Mesenchymal stem cell (in vitro differentiated cells and primary cell): ENCODE results near the gene MT1G.
A peak's percentile ranks its signal among the peaks of the same experiment; 100 is the strongest.

ENCODE experiments used
- DNase-seq: peaks from one replicate; pipeline ENCODE4 v3.0.0-alpha.2; 2013
- H2AFZ ChIP-seq: one replicate; pipeline ENCODE4 v1.6.1; 2013; ENCODE audit warnings: low read depth, mild to moderate bottlenecking, control low read depth, inconsistent platforms, low read length, moderate library complexity
- H2AK5ac ChIP-seq: 2 replicates; pipeline ENCODE4 v1.6.1; 2013; ENCODE audit warnings: low read length, moderate library complexity, mild to moderate bottlenecking, inconsistent platforms; ENCODE audit not compliant: severe bottlenecking
- H2BK120ac ChIP-seq: one replicate; pipeline ENCODE4 v1.6.1; 2013; ENCODE audit warnings: low read depth, mild to moderate bottlenecking, inconsistent platforms, low read length, moderate library complexity
- H2BK12ac ChIP-seq, 2 experiments: one replicate each; pipeline ENCODE4 v1.6.1; 2013; ENCODE audit warnings: inconsistent platforms in 2 of 2, low read length in 2 of 2, mild to moderate bottlenecking in 2 of 2, moderate library complexity in 2 of 2, control low read depth in 1 of 2
- H2BK15ac ChIP-seq: one replicate; pipeline ENCODE4 v1.6.1; 2013; ENCODE audit warnings: mild to moderate bottlenecking, low read depth, inconsistent platforms; ENCODE audit not compliant: poor library complexity, severe bottlenecking
- H2BK5ac ChIP-seq: 2 replicates; pipeline ENCODE4 v1.6.1; 2013; ENCODE audit warnings: low read depth, mild to moderate bottlenecking, low read length, control low read depth, inconsistent platforms; ENCODE audit not compliant: poor library complexity, severe bottlenecking
- H3K14ac ChIP-seq, 2 experiments: one replicate each; pipeline ENCODE4 v1.6.1; 2013; ENCODE audit warnings: inconsistent platforms in 2 of 2, low read length in 2 of 2, control low read depth in 1 of 2, mild to moderate bottlenecking in 1 of 2, moderate library complexity in 1 of 2
- H3K18ac ChIP-seq, 2 experiments: one replicate each; pipeline ENCODE4 v1.6.1; 2013; ENCODE audit warnings: inconsistent platforms in 2 of 2, low read length in 2 of 2, control low read depth in 1 of 2, low read depth in 1 of 2, mild to moderate bottlenecking in 1 of 2
- H3K23ac ChIP-seq, 2 experiments: one replicate each; pipeline ENCODE4 v1.6.1; 2013; ENCODE audit warnings: inconsistent platforms in 2 of 2, low read length in 2 of 2, mild to moderate bottlenecking in 2 of 2, moderate library complexity in 2 of 2, control low read depth in 1 of 2
- H3K27ac ChIP-seq: 2 replicates; pipeline ENCODE4 v1.5.1; 2013; ENCODE audit warnings: mild to moderate bottlenecking, moderate library complexity, low read length, control low read depth, inconsistent platforms; ENCODE audit not compliant: poor library complexity, severe bottlenecking
- H3K27me3 ChIP-seq, 2 experiments: 2 replicates each; pipeline versions ENCODE4 v1.6.1 to v1.7.0; 2013; ENCODE audit warnings: low read length in 2 of 2, mild to moderate bottlenecking in 2 of 2, moderate library complexity in 2 of 2, control low read depth in 1 of 2, inconsistent platforms in 1 of 2; ENCODE audit not compliant: control insufficient read depth in 1 of 2, insufficient read depth in 1 of 2
- H3K36me3 ChIP-seq, 2 experiments: 2 replicates each; pipeline versions ENCODE4 v1.6.1 to v1.7.0; 2013; ENCODE audit warnings: low read length in 2 of 2, control low read depth in 1 of 2, inconsistent platforms in 1 of 2, low read depth in 1 of 2, mild to moderate bottlenecking in 1 of 2; ENCODE audit not compliant: insufficient read depth in 2 of 2, control insufficient read depth in 1 of 2
- H3K4ac ChIP-seq, 2 experiments: one replicate each; pipeline ENCODE4 v1.6.1; 2013; ENCODE audit warnings: inconsistent platforms in 2 of 2, low read length in 2 of 2, mild to moderate bottlenecking in 2 of 2, moderate library complexity in 2 of 2, control low read depth in 1 of 2, low read depth in 1 of 2
- H3K4me1 ChIP-seq: 2 replicates; pipeline ENCODE4 v1.6.1; 2013; ENCODE audit warnings: low read depth, low read length, control low read depth; ENCODE audit not compliant: control insufficient read depth, insufficient read depth
- H3K4me2 ChIP-seq: 2 replicates; pipeline ENCODE4 v1.6.1; 2013; ENCODE audit warnings: low read length, mild to moderate bottlenecking, inconsistent platforms; ENCODE audit not compliant: poor library complexity, severe bottlenecking
- H3K4me3 ChIP-seq, 2 experiments: 2 replicates each; pipeline versions ENCODE4 v1.5.1 to v1.7.0; 2013; ENCODE audit warnings: low read length in 2 of 2, mild to moderate bottlenecking in 2 of 2, control low read depth in 1 of 2, low read depth in 1 of 2; ENCODE audit not compliant: insufficient read depth in 1 of 2
- H3K79me1 ChIP-seq: replicated peaks from 2 replicates; pipeline ENCODE4 v1.6.1; 2013; ENCODE audit warnings: mild to moderate bottlenecking, control low read depth, low read length, inconsistent platforms; ENCODE audit not compliant: poor library complexity, severe bottlenecking
- H3K9ac ChIP-seq: 2 replicates; pipeline ENCODE4 v1.7.0; 2013; ENCODE audit warnings: mild to moderate bottlenecking, low read length, moderate library complexity
- H3K9me3 ChIP-seq: 2 replicates; pipeline ENCODE4 v1.7.0; 2013; ENCODE audit warnings: mild to moderate bottlenecking, low read length; ENCODE audit not compliant: control insufficient read depth
- H4K8ac ChIP-seq: one replicate; pipeline ENCODE4 v1.6.1; 2013; ENCODE audit warnings: inconsistent platforms, mild to moderate bottlenecking, low read length, moderate library complexity
- H4K91ac ChIP-seq: one replicate; pipeline ENCODE4 v1.6.1; 2013; ENCODE audit warnings: mild to moderate bottlenecking, low read length, inconsistent platforms
- WGBS: methylation state at CpG from one replicate; pipeline ENCODE4 v1.1.7; 2013; ENCODE audit warnings: mixed read lengths; 5-methylcytosine and 5-hydroxymethylcytosine counted together

MT1G gene

GRCh38 chr16:56657555-56658326 lies 10.1 kb downstream of the MT1G start, which contains the start of gene MT1F:
Gene MT1F, plus strand, starts transcription at chr16:56657959. Its CDS starts 100 bp downstream, at chr16:56658059.
- H2BK5ac ChIP-seq: no peak within 1 kb of the TSS
- peak; percentile 49 for DNase-seq
- no peak within 1 kb of the TSS for H4K8ac ChIP-seq
- H2BK15ac ChIP-seq: peak within 1 kb of the TSS; percentile 13
- no peak within 1 kb of the TSS for H3K27ac ChIP-seq
- H3K4me2 ChIP-seq: peak within 1 kb of the TSS; percentile 63
- H3K27me3 ChIP-seq: peaks cover 57 to 58% of the 10 kb centered on the region in 2 experiments
- 3% methylated on average over 44 of the region's 46 CpGs for WGBS
- H3K36me3 ChIP-seq: no peaks in the 10 kb centered on the region
- H3K23ac ChIP-seq: no peak within 1 kb of the TSS
- no peaks in the 10 kb centered on the region for H3K9me3 ChIP-seq
- no peaks in the 10 kb centered on the region for H3K79me1 ChIP-seq
- H2AK5ac ChIP-seq: no peak within 1 kb of the TSS
- no peak within 1 kb of the TSS for H2BK12ac ChIP-seq
- peak within 1 kb of the TSS; percentile 34 to 73 for H3K4me3 ChIP-seq
- H2BK120ac ChIP-seq: no peak within 1 kb of the TSS
- no peak within 1 kb of the TSS for H4K91ac ChIP-seq
- no peak within 1 kb of the TSS for H3K14ac ChIP-seq
- no peak within 1 kb of the TSS for H2AFZ ChIP-seq
- no peak within 1 kb of the TSS for H3K4ac ChIP-seq
- H3K18ac ChIP-seq: no peak within 1 kb of the TSS
- peak within 1 kb of the TSS; percentile 5 for H3K9ac ChIP-seq
- peaks cover 18% of the 10 kb centered on the region for H3K4me1 ChIP-seq

DNA sequence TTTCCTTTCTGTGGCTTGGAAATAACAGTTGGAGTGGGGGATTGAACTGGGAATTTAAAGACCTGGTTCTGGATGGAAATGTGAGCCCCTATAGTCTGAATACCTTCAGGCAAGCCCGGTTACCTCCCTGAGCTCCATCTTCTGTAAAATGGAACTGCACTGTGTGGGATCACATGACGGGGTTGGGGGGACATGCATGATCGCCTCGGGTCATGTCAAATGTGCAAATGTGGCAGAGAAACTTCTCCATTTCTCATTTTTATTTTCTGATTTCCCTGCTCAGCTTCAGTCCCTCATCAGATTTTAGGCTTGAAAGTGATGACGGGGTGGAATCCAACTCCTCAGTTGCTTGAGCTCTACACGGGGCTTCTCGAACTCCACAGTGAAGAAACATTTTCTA lies 14.6 kb downstream of the MT1G start:
- WGBS: 87% methylated on average over 5 of the region's 7 CpGs
- no peak overlapping the region for H2BK12ac ChIP-seq
- no peak overlapping the region for H3K9ac ChIP-seq
- no peak overlapping the region for H2BK120ac ChIP-seq
- H3K36me3 ChIP-seq: no peaks in the 10 kb centered on the region
- H3K4me1 ChIP-seq: peaks cover 17% of the 10 kb centered on the region
- no peak overlapping the region for H4K91ac ChIP-seq
- H2AFZ ChIP-seq: no peak overlapping the region
- H3K14ac ChIP-seq: no peak overlapping the region
- H3K27me3 ChIP-seq: peaks cover 43 to 49% of the 10 kb centered on the region in 2 experiments
- no peak for DNase-seq
- no peak overlapping the region for H3K4ac ChIP-seq
- no peak overlapping the region for H2AK5ac ChIP-seq
- H3K9me3 ChIP-seq: no peaks in the 10 kb centered on the region
- H3K4me3 ChIP-seq: no peak overlapping the region
- H2BK15ac ChIP-seq: no peak overlapping the region
- H3K79me1 ChIP-seq: no peaks in the 10 kb centered on the region
- no peak overlapping the region for H3K4me2 ChIP-seq
- no peak overlapping the region for H2BK5ac ChIP-seq
- H4K8ac ChIP-seq: no peak overlapping the region
- H3K23ac ChIP-seq: no peak overlapping the region
- H3K27ac ChIP-seq: no peak overlapping the region
- no peak overlapping the region for H3K18ac ChIP-seq

GRCh38 chr16:56652600-56652999 lies 15.3 kb downstream of the MT1G start:
- Histone ChIP-seq H3K23ac (no peak overlapping the region), H3K36me3 (no peaks in the 10 kb centered on the region)

GRCh38 chr16:56651586-56651985 lies 16.3 kb downstream of the MT1G start, which contains the start of gene MT1B:
Gene MT1B, plus strand, starts transcription at chr16:56651886. Its CDS starts 68 bp downstream, at chr16:56651954.
- no peak within 1 kb of the TSS for H2BK5ac ChIP-seq
- H3K27me3 ChIP-seq: peaks cover 47 to 58% of the 10 kb centered on the region in 2 experiments
- no peak within 1 kb of the TSS for H3K4ac ChIP-seq
- no peak for DNase-seq
- no peak within 1 kb of the TSS for H4K8ac ChIP-seq
- no peak within 1 kb of the TSS for H3K9ac ChIP-seq
- no peak within 1 kb of the TSS for H2BK120ac ChIP-seq
- H2BK15ac ChIP-seq: no peak within 1 kb of the TSS
- WGBS: 61% methylated on average over 7 of the region's 7 CpGs
- no peak within 1 kb of the TSS for H2AK5ac ChIP-seq
- H3K18ac ChIP-seq: no peak within 1 kb of the TSS
- H3K36me3 ChIP-seq: no peaks in the 10 kb centered on the region
- H3K4me1 ChIP-seq: peaks cover 8% of the 10 kb centered on the region
- H3K14ac ChIP-seq: no peak within 1 kb of the TSS
- H3K23ac ChIP-seq: no peak within 1 kb of the TSS
- no peak within 1 kb of the TSS for H2AFZ ChIP-seq
- H4K91ac ChIP-seq: no peak within 1 kb of the TSS
- H3K4me2 ChIP-seq: no peak within 1 kb of the TSS
- no peak within 1 kb of the TSS for H2BK12ac ChIP-seq
- no peak within 1 kb of the TSS for H3K4me3 ChIP-seq
- H3K79me1 ChIP-seq: no peaks in the 10 kb centered on the region
- H3K9me3 ChIP-seq: no peaks in the 10 kb centered on the region
- H3K27ac ChIP-seq: no peak within 1 kb of the TSS

More at GRCh38 chr16:56652600-56652999, 15.3 kb downstream of the MT1G start:
- Histone ChIP-seq H3K9me3 (no peaks in the 10 kb centered on the region), H3K4me2 (no peak overlapping the region), H3K18ac (no peak overlapping the region), H3K4ac (no peak overlapping the region), H3K79me1 (no peaks in the 10 kb centered on the region), H2BK5ac (no peak overlapping the region), H4K8ac (no peak overlapping the region), H3K27ac (no peak overlapping the region), H3K14ac (no peak overlapping the region), H3K4me3 (no peak overlapping the region), H3K4me1 (peaks cover 13% of the 10 kb centered on the region), H2AK5ac (no peak overlapping the region), H2BK12ac (no peak overlapping the region), H2BK120ac (no peak overlapping the region), H2AFZ (no peak overlapping the region), H4K91ac (no peak overlapping the region), H3K9ac (no peak overlapping the region), H3K27me3 (peaks cover 43 to 49% of the 10 kb centered on the region in 2 experiments), H2BK15ac (no peak overlapping the region)
- DNase-seq: no peak
- WGBS: 58% methylated on average over 1 of the region's 1 CpG
